ENCODE data around the gene PDE5A. TPM values are rescaled to one million over a fixed set of nuclear protein-coding genes. Genes with fewer than 3 reads are reported as not detected.

Gene PDE5A
- total RNA-seq, 1 experiment from 2014 or later = 8.1 TPM

GRCh38 chr4:119581190-119581873 is 47.3 kb downstream of the PDE5A start:
- Histone ChIP-seq H4K20me1 (ENCODE audit: low read length) (no peaks in the 10 kb centered on the region), H3F3A (ENCODE audit: low read length, unreplicated experiment) (no peaks in the 10 kb centered on the region), H3K4me3 (ENCODE audit: low read length) (no peak overlapping the region), H3K27me3 (ENCODE audit: low read length) (no peaks in the 10 kb centered on the region), H3K9me2 (replicated peaks; ENCODE audit: low read length) (no peaks in the 10 kb centered on the region), H3K27ac (ENCODE audit: low read length) (no peak overlapping the region), H3K9me3 (ENCODE audit: low read length) (no peaks in the 10 kb centered on the region), H3K79me2 (ENCODE audit: low read length) (no peaks in the 10 kb centered on the region), H2AFZ (ENCODE audit: low read length) (no peak overlapping the region), H3K9ac (ENCODE audit: low read length) (no peak overlapping the region), H3K36me3 (ENCODE audit: low read depth, low read length) (no peaks in the 10 kb centered on the region), H3K4me2 (ENCODE audit: low read length) (no peak overlapping the region), H3K4me1 (ENCODE audit: insufficient read depth, low read length) (0 out of 2 replicates have a peak, but pooled peaks cover 3% of the 10 kb centered on the region)
- CTCF ChIA-PET = no interaction called here
- DNase-seq (no peak), ATAC-seq (no peak)
- POLR2A ChIA-PET (ENCODE audit: unreplicated experiment) = no interaction called here
- BruUV-seq (replicated peaks) = no TSS peak
- TF ChIP-seq EZH2 (IDR thresholded peaks at IDR 0.05; ENCODE audit: low read length, unreplicated experiment) (no peak), EZH2phosphoT487 (IDR thresholded peaks at IDR 0.05; ENCODE audit: borderline replicate concordance, low read length) (no peak)
- TF ChIP-seq, protein P1, sequence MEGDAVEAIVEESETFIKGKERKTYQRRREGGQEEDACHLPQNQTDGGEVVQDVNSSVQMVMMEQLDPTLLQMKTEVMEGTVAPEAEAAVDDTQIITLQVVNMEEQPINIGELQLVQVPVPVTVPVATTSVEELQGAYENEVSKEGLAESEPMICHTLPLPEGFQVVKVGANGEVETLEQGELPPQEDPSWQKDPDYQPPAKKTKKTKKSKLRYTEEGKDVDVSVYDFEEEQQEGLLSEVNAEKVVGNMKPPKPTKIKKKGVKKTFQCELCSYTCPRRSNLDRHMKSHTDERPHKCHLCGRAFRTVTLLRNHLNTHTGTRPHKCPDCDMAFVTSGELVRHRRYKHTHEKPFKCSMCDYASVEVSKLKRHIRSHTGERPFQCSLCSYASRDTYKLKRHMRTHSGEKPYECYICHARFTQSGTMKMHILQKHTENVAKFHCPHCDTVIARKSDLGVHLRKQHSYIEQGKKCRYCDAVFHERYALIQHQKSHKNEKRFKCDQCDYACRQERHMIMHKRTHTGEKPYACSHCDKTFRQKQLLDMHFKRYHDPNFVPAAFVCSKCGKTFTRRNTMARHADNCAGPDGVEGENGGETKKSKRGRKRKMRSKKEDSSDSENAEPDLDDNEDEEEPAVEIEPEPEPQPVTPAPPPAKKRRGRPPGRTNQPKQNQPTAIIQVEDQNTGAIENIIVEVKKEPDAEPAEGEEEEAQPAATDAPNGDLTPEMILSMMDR (conservative IDR thresholded peaks at IDR 0.05; ENCODE audit: low read depth, low read length) = no peak
- intact Hi-C loops (cut with micrococcal nuclease) = no loop called here

DNA sequence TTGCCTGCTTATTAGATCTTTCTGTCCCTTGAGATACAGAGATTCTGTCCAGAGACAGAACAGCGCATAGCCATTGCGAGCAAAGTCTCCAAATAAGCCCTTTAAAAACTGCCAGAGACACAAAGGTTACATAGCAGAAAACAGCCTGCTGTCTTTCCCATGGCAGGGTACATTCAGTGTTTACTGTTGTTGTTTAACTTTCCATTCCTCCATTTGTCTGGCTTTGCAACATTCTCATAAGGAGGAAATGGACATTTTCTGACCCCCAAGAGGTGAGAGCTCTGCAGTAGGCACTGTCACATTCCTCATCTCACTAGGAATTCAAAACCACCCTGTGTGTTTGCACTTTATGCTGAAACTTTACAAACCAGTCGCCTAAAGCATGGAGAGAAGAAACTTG is 48.3 kb downstream of the PDE5A start:
- no peak overlapping the region for H3K9ac ChIP-seq (ENCODE audit: low read length)
- no peak overlapping the region for H3K4me2 ChIP-seq (ENCODE audit: low read length)
- H4K20me1 ChIP-seq (ENCODE audit: low read length) = no peaks in the 10 kb centered on the region
- no peak overlapping the region for H2AFZ ChIP-seq (ENCODE audit: low read length)
- ChIA-PET CTCF (no interaction called here), POLR2A (ENCODE audit: unreplicated experiment) (no interaction called here)
- H3K9me3 ChIP-seq (ENCODE audit: low read length) = no peaks in the 10 kb centered on the region
- no peaks in the 10 kb centered on the region for H3K79me2 ChIP-seq (ENCODE audit: low read length)
- H3K36me3 ChIP-seq (ENCODE audit: low read depth, low read length) = no peaks in the 10 kb centered on the region
- no peaks in the 10 kb centered on the region for H3K9me2 ChIP-seq (replicated peaks; ENCODE audit: low read length)
- BruUV-seq (replicated peaks) = no TSS peak
- H3F3A ChIP-seq (ENCODE audit: low read length, unreplicated experiment) = no peaks in the 10 kb centered on the region
- H3K4me3 ChIP-seq (ENCODE audit: low read length) = no peak overlapping the region
- H3K27ac ChIP-seq (ENCODE audit: low read length) = no peak overlapping the region
- ATAC-seq (no peak), DNase-seq (no peak)
- H3K4me1 ChIP-seq (ENCODE audit: insufficient read depth, low read length) = no peaks in the 10 kb centered on the region
- H3K27me3 ChIP-seq (ENCODE audit: low read length) = no peaks in the 10 kb centered on the region
- intact Hi-C loops (cut with micrococcal nuclease) = no loop called here
- no peak for TF ChIP-seq EZH2 (IDR thresholded peaks at IDR 0.05; ENCODE audit: low read length, unreplicated experiment)
- TF ChIP-seq, protein P1 (conservative IDR thresholded peaks at IDR 0.05; ENCODE audit: low read depth, low read length) = no peak
- no peak for TF ChIP-seq EZH2phosphoT487 (IDR thresholded peaks at IDR 0.05; ENCODE audit: borderline replicate concordance, low read length)

- no peaks in the 10 kb centered on the region for H4K20me1 ChIP-seq (ENCODE audit: low read length)
- DNase-seq (no peak), ATAC-seq (no peak)
- H3F3A ChIP-seq (ENCODE audit: low read length, unreplicated experiment) = no peaks in the 10 kb centered on the region
- no peak overlapping the region for H3K4me3 ChIP-seq (ENCODE audit: low read length)
- ChIA-PET POLR2A (ENCODE audit: unreplicated experiment) (no interaction called here), CTCF (no interaction called here)
- H3K4me1 ChIP-seq (ENCODE audit: insufficient read depth, low read length) = no peaks in the 10 kb centered on the region
- H3K4me2 ChIP-seq (ENCODE audit: low read length) = no peak overlapping the region
- H3K79me2 ChIP-seq (ENCODE audit: low read length) = no peaks in the 10 kb centered on the region
- H3K36me3 ChIP-seq (ENCODE audit: low read depth, low read length) = no peaks in the 10 kb centered on the region
- no TSS peak for BruUV-seq (replicated peaks)
- H2AFZ ChIP-seq (ENCODE audit: low read length) = no peak overlapping the region
- H3K27ac ChIP-seq (ENCODE audit: low read length) = no peak overlapping the region
- H3K9me3 ChIP-seq (ENCODE audit: low read length) = no peaks in the 10 kb centered on the region
- no peak overlapping the region for H3K9ac ChIP-seq (ENCODE audit: low read length)
- H3K9me2 ChIP-seq (replicated peaks; ENCODE audit: low read length) = no peaks in the 10 kb centered on the region
- no peak for TF ChIP-seq EZH2phosphoT487 (IDR thresholded peaks at IDR 0.05; ENCODE audit: borderline replicate concordance, low read length)
- no peak for TF ChIP-seq EZH2 (IDR thresholded peaks at IDR 0.05; ENCODE audit: low read length, unreplicated experiment)
- TF ChIP-seq, protein P1 (conservative IDR thresholded peaks at IDR 0.05; ENCODE audit: low read depth, low read length) = no peak
- no peaks in the 10 kb centered on the region for H3K27me3 ChIP-seq (ENCODE audit: low read length)
- intact Hi-C loops (cut with micrococcal nuclease) = no loop called here
These were observed 48.8 kb downstream of the PDE5A start for GRCh38 chr4:119579823-119580222.
